A549 (cell line): ENCODE measurements around the gene CCDC12. TPM values are rescaled to one million over a fixed set of nuclear protein-coding genes. Genes with fewer than 3 reads are reported as not detected.

Experiments
- ATAC-seq, 2 experiments: fragments of 200-7000 bp in 1 of 2; fragments of >200 bp in 1 of 2; cut with Nextera tagmentation in 1 of 2; cut with Tn5 transposase in 1 of 2; 3 replicates each; pipeline versions ENCODE4 v1.8.0 to v1.9.1; 2018 to 2020; ENCODE audit warnings: mild to moderate bottlenecking in 1 of 2, moderate library complexity in 1 of 2
- CTCF ChIA-PET: fragments of 300-600 bp; sonication (Branson Sonifier 250); formaldehyde crosslinking; extraction: SDS; loops from one replicate; lab custom pipeline; 2021; ENCODE audit warnings: antibody characterized with exemption, inconsistent platforms; lab: Yijun Ruan, JAX
- POLR2A ChIA-PET: fragments of 350-600 bp; formaldehyde crosslinking; extraction: SDS; loops from one replicate; lab custom pipeline; 2021; ENCODE audit warnings: antibody characterized with exemption, inconsistent platforms; lab: Yijun Ruan, JAX
- DNase-seq, 2 experiments: peaks; one replicate each; pipeline versions ENCODE4 v3.0.0 to v3.0.0-alpha.2; 2011 to 2016; ENCODE audit warnings: low read depth in 1 of 2, low spot score in 1 of 2
- FAIRE-seq: peaks from 2 replicates; lab custom pipeline; 2011; peaks lifted over from hg19 to GRCh38; lab: Jason Lieb, UNC
- H3K27ac ChIP-seq, 2 experiments: fragments of >200 bp; sonication (Bioruptor Twin); formaldehyde crosslinking; 3 replicates each; pipeline ENCODE4 v1.5.1; 2016 to 2017
- H3K4me1 ChIP-seq: fragments of >200 bp; sonication (Bioruptor Twin); formaldehyde crosslinking; 3 replicates; pipeline ENCODE4 v1.6.1; 2016
- H3K4me2 ChIP-seq: fragments of >200 bp; sonication (Bioruptor Twin); formaldehyde crosslinking; 3 replicates; pipeline ENCODE4 v1.6.1; 2016
- H3K4me3 ChIP-seq: fragments of >200 bp; sonication (Bioruptor Twin); formaldehyde crosslinking; 3 replicates; pipeline ENCODE4 v1.5.1; 2016
- H3K9me3 ChIP-seq: fragments of >200 bp; sonication (Bioruptor Twin); formaldehyde crosslinking; 3 replicates; pipeline ENCODE4 v1.6.1; 2016
- BHLHE40 ChIP-seq: IDR thresholded peaks from 2 replicates; pipeline ENCODE4 v1.6.1; 2012; ENCODE audit warnings: low read depth, low read length, inconsistent platforms
- CBX8 ChIP-seq: fragments of 200-600 bp; sonication (generic); IDR thresholded peaks from 2 replicates; pipeline ENCODE4 v1.6.1; 2016
- EHF ChIP-seq: fragments of 250-450 bp; sonication (Bioruptor Pico); IDR thresholded peaks from 2 replicates; pipeline ENCODE4 v1.5.0; 2020; ENCODE audit warnings: mild to moderate bottlenecking
- EHMT2 ChIP-seq: fragments of 200-600 bp; sonication (generic); IDR thresholded peaks from 2 replicates; pipeline ENCODE4 v1.6.1; 2016; ENCODE audit warnings: antibody characterized with exemption, low read depth, mild to moderate bottlenecking, moderate library complexity
- EP300 ChIP-seq, 2 experiments: fragments of >200 bp; sonication (Bioruptor Twin); formaldehyde crosslinking; IDR thresholded peaks; 2 replicates in 1 of 2; 3 replicates in 1 of 2; pipeline ENCODE4 v1.6.1; 2016 to 2017
- ESRRA ChIP-seq: fragments of 150-350 bp; IDR thresholded peaks from 2 replicates; pipeline ENCODE4 v1.6.1; 2014; ENCODE audit warnings: mild to moderate bottlenecking, low read length, borderline replicate concordance
- HEYL ChIP-seq: fragments of 250-450 bp; sonication (Bioruptor Pico); IDR thresholded peaks from 2 replicates; pipeline ENCODE4 v1.8.0; 2021; ENCODE audit warnings: mild to moderate bottlenecking, moderate library complexity
- HOXA7 ChIP-seq: fragments of 250-450 bp; sonication (Bioruptor Pico); IDR thresholded peaks from 2 replicates; pipeline ENCODE4 v1.5.0; 2020; ENCODE audit warnings: mild to moderate bottlenecking, moderate library complexity
- HOXB13 ChIP-seq: fragments of 250-450 bp; sonication (Bioruptor Pico); IDR thresholded peaks from 2 replicates; pipeline ENCODE4 v1.5.0; 2020; ENCODE audit warnings: low read depth, mild to moderate bottlenecking, moderate library complexity
- HOXB5 ChIP-seq: fragments of 250-450 bp; sonication (Bioruptor Pico); IDR thresholded peaks from 2 replicates; pipeline ENCODE4 v1.5.0; 2020; ENCODE audit warnings: mild to moderate bottlenecking, moderate library complexity
- KDM1A ChIP-seq: fragments of 200-600 bp; sonication (generic); IDR thresholded peaks from 2 replicates; pipeline ENCODE4 v1.6.1; 2016; ENCODE audit warnings: low read depth, mild to moderate bottlenecking
- MAFK ChIP-seq: fragments of 450-650 bp; IDR thresholded peaks from 2 replicates; pipeline ENCODE4 v1.6.1; 2014; ENCODE audit not compliant: partially characterized antibody
- NR3C1 ChIP-seq: fragments of >200 bp; sonication (Bioruptor Twin); formaldehyde crosslinking; IDR thresholded peaks from 3 replicates; pipeline ENCODE4 v1.6.1; 2017
- PHF8 ChIP-seq: fragments of 200-600 bp; sonication (generic); IDR thresholded peaks from 2 replicates; pipeline ENCODE4 v1.6.1; 2016; ENCODE audit warnings: low read depth, mild to moderate bottlenecking, antibody characterized with exemption, moderate library complexity, borderline replicate concordance
- POLR2AphosphoS2 ChIP-seq: conservative IDR thresholded peaks from 2 replicates; pipeline ENCODE4 v1.6.1; 2012; ENCODE audit warnings: low read length, improper control_type of control experiment, inconsistent platforms
- RARB ChIP-seq: fragments of 250-450 bp; sonication (Bioruptor Pico); IDR thresholded peaks from 2 replicates; pipeline ENCODE4 v1.8.0; 2021; ENCODE audit warnings: mild to moderate bottlenecking, moderate library complexity
- RCOR1 ChIP-seq: fragments of 150-350 bp; IDR thresholded peaks from 2 replicates; pipeline ENCODE4 v1.6.1; 2014; ENCODE audit warnings: antibody characterized with exemption, low read length, low read depth
- RNF2 ChIP-seq: fragments of 200-600 bp; sonication (generic); IDR thresholded peaks from 2 replicates; pipeline ENCODE4 v1.6.1; 2016; ENCODE audit warnings: low read depth, mild to moderate bottlenecking, antibody characterized with exemption, moderate library complexity, borderline replicate concordance
- SREBF2 ChIP-seq: fragments of 450-650 bp; IDR thresholded peaks from 2 replicates; pipeline ENCODE4 v1.6.1; 2014; ENCODE audit warnings: mild to moderate bottlenecking, moderate library complexity
- WGBS: methylation state at CpG from one replicate; pipeline ENCODE4 v1.1.6; 2017; ENCODE audit errors: missing lambda C conversion rate; 5-methylcytosine and 5-hydroxymethylcytosine counted together
- polyA plus RNA-seq, 4 experiments: library from polyadenylated mRNA; depleted of rRNA in 3 of 4; stranded (reverse); fragments of >200 nt; fragmentation: RNase III in 1 of 4; extraction: RNeasy Plus Mini Kit Qiagen cat#74134 plus additional on column Dnase treatment in 1 of 4; gene quantifications; 2 replicates in 3 of 4; 3 replicates in 1 of 4; pipeline ENCODE4 v1.2.3, GENCODE V29; 2011 to 2017
- TF ChIP-seq, protein P1 (sequence below): fragments of >200 bp; sonication (Bioruptor Twin); formaldehyde crosslinking; IDR thresholded peaks from 2 replicates; pipeline ENCODE4 v1.6.1; 2016
- TF ChIP-seq, protein P2 (sequence below): fragments of >200 bp; sonication (Bioruptor Twin); formaldehyde crosslinking; IDR thresholded peaks from 3 replicates; pipeline ENCODE4 v1.6.1; 2016
- TF ChIP-seq, protein P3 (sequence below): fragments of 150-350 bp; IDR thresholded peaks from 2 replicates; pipeline ENCODE4 v1.6.1; 2014; ENCODE audit warnings: low read depth, mild to moderate bottlenecking, low read length
- TF ChIP-seq, protein P4 (sequence below): IDR thresholded peaks from 2 replicates; pipeline ENCODE4 v1.6.1; 2012
- TF ChIP-seq, protein P5 (sequence below): fragments of 250-450 bp; sonication (Bioruptor Pico); IDR thresholded peaks from 2 replicates; pipeline ENCODE4 v1.5.0; 2021; ENCODE audit warnings: mild to moderate bottlenecking, moderate library complexity, borderline replicate concordance
- TF ChIP-seq, protein P6 (sequence below): fragments of 200-600 bp; sonication (generic); IDR thresholded peaks from 2 replicates; pipeline ENCODE4 v1.6.1; 2016; ENCODE audit warnings: antibody characterized with exemption, mild to moderate bottlenecking, moderate library complexity

CCDC12 gene
- polyA plus RNA-seq, 2 of the 4 experiments (the other 2 are of a cell fraction): 34.8 to 81.0 TPM

DNA sequence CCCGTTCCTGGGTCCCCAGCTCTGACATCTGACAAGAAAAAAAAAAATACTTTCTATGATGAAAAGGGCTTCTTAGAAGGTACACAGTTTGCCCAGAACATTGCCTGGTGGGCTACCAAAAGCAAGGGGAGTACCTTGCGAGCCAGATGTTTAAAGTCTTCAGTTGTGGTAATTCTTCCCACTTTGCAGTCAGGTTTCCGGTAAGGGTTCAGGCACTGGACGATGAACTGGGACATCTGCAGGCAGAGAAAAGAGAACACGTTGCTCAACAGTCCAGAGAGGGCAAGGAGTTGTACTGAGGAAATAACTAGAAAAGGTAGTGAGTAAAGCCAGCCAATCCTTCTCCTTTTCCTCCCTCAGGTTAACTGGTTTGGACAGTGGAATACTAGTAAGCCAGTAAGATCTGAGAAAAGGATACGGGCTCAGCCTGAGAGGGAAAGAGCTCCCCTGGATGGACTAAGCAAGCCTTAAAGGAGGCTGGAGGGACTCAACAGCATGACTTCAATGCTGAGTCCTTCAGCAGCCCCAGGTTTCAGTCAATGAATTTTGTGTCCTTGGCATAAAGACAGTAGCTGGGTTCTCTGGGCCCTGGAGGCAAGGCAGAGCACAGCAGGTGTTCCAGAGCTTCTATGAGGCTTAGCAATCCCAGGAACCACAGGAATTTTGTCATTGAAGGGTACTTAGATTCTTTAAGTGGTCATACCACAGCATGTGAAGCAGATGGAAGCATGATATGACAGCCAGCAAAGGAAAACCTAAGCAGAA, 41.1 kb upstream of the CCDC12 start:
- TF ChIP-seq, protein P1, sequence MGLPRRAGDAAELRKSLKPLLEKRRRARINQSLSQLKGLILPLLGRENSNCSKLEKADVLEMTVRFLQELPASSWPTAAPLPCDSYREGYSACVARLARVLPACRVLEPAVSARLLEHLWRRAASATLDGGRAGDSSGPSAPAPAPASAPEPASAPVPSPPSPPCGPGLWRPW: no peak
- TF ChIP-seq, protein P2, sequence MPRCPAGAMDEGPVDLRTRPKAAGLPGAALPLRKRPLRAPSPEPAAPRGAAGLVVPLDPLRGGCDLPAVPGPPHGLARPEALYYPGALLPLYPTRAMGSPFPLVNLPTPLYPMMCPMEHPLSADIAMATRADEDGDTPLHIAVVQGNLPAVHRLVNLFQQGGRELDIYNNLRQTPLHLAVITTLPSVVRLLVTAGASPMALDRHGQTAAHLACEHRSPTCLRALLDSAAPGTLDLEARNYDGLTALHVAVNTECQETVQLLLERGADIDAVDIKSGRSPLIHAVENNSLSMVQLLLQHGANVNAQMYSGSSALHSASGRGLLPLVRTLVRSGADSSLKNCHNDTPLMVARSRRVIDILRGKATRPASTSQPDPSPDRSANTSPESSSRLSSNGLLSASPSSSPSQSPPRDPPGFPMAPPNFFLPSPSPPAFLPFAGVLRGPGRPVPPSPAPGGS: no peak
- TF ChIP-seq RCOR1 (no peak), BHLHE40 (no peak), KDM1A (no peak), RARB (CRISPR knock-in tag) (no peak), NR3C1 (no peak), PHF8 (no peak), HOXB13 (CRISPR knock-in tag) (no peak), HOXA7 (CRISPR knock-in tag) (no peak), HOXB5 (CRISPR knock-in tag) (no peak), ESRRA (no peak), EP300 (IDR thresholded peaks at IDR 0.05) (no peak)
- TF ChIP-seq, protein P3, sequence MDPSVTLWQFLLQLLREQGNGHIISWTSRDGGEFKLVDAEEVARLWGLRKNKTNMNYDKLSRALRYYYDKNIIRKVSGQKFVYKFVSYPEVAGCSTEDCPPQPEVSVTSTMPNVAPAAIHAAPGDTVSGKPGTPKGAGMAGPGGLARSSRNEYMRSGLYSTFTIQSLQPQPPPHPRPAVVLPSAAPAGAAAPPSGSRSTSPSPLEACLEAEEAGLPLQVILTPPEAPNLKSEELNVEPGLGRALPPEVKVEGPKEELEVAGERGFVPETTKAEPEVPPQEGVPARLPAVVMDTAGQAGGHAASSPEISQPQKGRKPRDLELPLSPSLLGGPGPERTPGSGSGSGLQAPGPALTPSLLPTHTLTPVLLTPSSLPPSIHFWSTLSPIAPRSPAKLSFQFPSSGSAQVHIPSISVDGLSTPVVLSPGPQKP: no peak
- TF ChIP-seq, protein P4, sequence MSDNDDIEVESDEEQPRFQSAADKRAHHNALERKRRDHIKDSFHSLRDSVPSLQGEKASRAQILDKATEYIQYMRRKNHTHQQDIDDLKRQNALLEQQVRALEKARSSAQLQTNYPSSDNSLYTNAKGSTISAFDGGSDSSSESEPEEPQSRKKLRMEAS: no peak
- TF ChIP-seq, all 56 proteins: peak for 0
- CTCF ChIA-PET: interaction anchor here (1.8 kb wide), 1 partner anchor 20 kb away, joined by 4 read pairs; no protein-coding TSS in a partner anchor
- no peak; a peak in 1 of 6 replicates for ATAC-seq
- WGBS: 91% methylated on average over 6 of the region's 6 CpGs
- FAIRE-seq: no peak
- no peaks in the 10 kb centered on the region for H3K9me3 ChIP-seq
- no peaks in the 10 kb centered on the region for H3K4me1 ChIP-seq
- H3K4me3 ChIP-seq: no peak overlapping the region
- no peak overlapping the region for H3K27ac ChIP-seq
- H3K4me2 ChIP-seq: no peak overlapping the region
- POLR2A ChIA-PET: interaction anchor here (0.6 kb wide), 1 partner anchor 41 kb away, joined by 6 read pairs; no protein-coding TSS in a partner anchor
- DNase-seq: no peak

DNA sequence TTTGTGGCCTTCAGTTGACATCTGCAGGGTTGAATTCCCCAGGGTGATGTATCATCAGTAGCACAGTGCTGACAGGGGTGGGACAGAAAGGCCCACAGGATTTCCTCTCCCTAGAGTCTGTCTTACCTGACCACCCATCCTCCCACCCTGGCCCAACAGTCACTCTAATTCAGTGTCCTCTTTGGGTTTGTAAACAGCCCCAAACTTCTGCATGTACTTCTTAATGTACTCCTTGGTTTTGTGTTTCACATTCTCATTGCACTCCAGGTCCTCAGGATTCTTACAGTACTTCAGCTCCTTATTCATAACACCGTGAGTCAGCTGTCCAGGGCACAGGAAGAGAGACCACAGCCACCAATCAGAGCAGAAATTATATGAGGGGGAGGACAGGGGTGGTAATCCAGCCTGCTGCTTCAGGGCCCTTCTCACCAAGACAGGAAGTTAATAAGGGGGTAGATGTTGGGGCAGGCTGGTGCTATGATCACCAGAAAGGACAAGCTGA, 40.4 kb upstream of the CCDC12 start:
- Histone ChIP-seq H3K4me3 (no peak overlapping the region), H3K4me1 (no peaks in the 10 kb centered on the region), H3K27ac (no peak overlapping the region), H3K9me3 (no peaks in the 10 kb centered on the region), H3K4me2 (no peak overlapping the region)
- FAIRE-seq: no peak
- no peak for DNase-seq
- CTCF ChIA-PET: interaction anchor here (1.8 kb wide), 1 partner anchor 19 kb away, joined by 4 read pairs; no protein-coding TSS in a partner anchor
- POLR2A ChIA-PET: interaction anchor here (0.6 kb wide), 1 partner anchor 40 kb away, joined by 6 read pairs; no protein-coding TSS in a partner anchor
- 75% methylated on average over 1 of the region's 1 CpG for WGBS
- peak in 1 of 2 experiments; percentile 14; a peak in 1 of 6 replicates for ATAC-seq
- TF ChIP-seq HOXB5 (CRISPR knock-in tag): no peak
- TF ChIP-seq ESRRA: no peak
- no peak for TF ChIP-seq POLR2AphosphoS2
- TF ChIP-seq, protein P5, sequence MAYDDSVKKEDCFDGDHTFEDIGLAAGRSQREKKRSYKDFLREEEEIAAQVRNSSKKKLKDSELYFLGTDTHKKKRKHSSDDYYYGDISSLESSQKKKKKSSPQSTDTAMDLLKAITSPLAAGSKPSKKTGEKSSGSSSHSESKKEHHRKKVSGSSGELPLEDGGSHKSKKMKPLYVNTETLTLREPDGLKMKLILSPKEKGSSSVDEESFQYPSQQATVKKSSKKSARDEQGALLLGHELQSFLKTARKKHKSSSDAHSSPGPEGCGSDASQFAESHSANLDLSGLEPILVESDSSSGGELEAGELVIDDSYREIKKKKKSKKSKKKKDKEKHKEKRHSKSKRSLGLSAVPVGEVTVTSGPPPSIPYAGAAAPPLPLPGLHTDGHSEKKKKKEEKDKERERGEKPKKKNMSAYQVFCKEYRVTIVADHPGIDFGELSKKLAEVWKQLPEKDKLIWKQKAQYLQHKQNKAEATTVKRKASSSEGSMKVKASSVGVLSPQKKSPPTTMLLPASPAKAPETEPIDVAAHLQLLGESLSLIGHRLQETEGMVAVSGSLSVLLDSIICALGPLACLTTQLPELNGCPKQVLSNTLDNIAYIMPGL (CRISPR knock-in tag): no peak
- no peak for TF ChIP-seq CBX8
- TF ChIP-seq, protein P6, sequence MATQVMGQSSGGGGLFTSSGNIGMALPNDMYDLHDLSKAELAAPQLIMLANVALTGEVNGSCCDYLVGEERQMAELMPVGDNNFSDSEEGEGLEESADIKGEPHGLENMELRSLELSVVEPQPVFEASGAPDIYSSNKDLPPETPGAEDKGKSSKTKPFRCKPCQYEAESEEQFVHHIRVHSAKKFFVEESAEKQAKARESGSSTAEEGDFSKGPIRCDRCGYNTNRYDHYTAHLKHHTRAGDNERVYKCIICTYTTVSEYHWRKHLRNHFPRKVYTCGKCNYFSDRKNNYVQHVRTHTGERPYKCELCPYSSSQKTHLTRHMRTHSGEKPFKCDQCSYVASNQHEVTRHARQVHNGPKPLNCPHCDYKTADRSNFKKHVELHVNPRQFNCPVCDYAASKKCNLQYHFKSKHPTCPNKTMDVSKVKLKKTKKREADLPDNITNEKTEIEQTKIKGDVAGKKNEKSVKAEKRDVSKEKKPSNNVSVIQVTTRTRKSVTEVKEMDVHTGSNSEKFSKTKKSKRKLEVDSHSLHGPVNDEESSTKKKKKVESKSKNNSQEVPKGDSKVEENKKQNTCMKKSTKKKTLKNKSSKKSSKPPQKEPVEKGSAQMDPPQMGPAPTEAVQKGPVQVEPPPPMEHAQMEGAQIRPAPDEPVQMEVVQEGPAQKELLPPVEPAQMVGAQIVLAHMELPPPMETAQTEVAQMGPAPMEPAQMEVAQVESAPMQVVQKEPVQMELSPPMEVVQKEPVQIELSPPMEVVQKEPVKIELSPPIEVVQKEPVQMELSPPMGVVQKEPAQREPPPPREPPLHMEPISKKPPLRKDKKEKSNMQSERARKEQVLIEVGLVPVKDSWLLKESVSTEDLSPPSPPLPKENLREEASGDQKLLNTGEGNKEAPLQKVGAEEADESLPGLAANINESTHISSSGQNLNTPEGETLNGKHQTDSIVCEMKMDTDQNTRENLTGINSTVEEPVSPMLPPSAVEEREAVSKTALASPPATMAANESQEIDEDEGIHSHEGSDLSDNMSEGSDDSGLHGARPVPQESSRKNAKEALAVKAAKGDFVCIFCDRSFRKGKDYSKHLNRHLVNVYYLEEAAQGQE: no peak
- TF ChIP-seq EHMT2: no peak
- TF ChIP-seq NR3C1: no peak
- no peak for TF ChIP-seq HEYL (CRISPR knock-in tag)
- TF ChIP-seq MAFK: no peak
- TF ChIP-seq SREBF2: no peak
- TF ChIP-seq EHF (CRISPR knock-in tag): no peak
- TF ChIP-seq, protein P3: no peak
- no peak for TF ChIP-seq HOXB13 (CRISPR knock-in tag)
- TF ChIP-seq RNF2: no peak
